GM10266 (cell line): ENCODE data around the gene FAM3B.

Experiments
- DNase-seq: peaks from one replicate; pipeline ENCODE4 v3.0.0; 2012; ENCODE audit errors: extremely low spot score
- TF ChIP-seq, protein P1 (sequence below): IDR thresholded peaks from 2 replicates; pipeline ENCODE4 v1.5.1; 2012; ENCODE audit warnings: mild to moderate bottlenecking, low read depth; ENCODE audit not compliant: control insufficient read depth, insufficient read depth; ENCODE audit errors: missing control alignments

The FAM3B gene, protein sequence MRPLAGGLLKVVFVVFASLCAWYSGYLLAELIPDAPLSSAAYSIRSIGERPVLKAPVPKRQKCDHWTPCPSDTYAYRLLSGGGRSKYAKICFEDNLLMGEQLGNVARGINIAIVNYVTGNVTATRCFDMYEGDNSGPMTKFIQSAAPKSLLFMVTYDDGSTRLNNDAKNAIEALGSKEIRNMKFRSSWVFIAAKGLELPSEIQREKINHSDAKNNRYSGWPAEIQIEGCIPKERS

DNA sequence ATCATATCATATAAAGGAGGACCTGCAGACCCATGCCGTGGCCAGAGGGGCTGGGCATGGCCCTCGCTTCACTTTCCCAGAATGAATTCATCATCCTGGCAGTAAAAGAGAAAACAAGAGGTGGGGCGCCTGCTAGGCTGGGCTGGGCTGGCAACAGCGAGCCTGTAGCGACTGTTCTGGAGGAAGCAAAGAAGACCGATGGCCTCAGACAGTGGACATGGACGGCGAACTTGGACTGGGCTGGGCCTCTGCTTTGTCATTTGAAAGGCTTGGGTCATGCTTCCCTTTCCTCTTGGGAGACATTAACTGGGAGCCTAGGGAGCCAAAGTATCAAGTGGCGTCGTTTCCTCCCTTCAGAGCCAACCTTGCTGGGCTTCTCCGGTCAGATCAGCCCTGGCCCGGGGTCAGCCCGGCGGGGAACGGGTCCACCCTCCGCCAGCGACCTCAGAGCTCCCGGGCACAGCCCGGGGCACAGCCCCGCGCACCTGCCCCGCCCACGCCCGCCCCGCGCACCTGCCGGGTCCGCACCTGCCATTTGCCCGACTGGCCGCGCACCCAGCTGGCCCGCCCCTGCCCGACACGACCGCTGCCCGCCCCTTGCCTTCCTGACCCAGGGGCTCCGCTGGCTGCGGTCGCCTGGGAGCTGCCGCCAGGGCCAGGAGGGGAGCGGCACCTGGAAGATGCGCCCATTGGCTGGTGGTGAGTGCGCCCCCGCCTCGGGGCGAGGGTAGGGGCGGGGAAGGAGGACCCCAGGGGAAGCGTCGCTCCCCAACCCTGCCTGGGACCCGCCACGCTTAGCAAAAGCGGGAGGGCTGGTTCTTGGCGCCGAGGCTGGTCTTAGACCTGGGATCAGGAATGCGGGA, at the start of gene FAM3B:
FAM3B (plus strand) TSS at position 602 of the 863 bp plus-strand sequence; CDS start at position 681, 79 bp downstream.
- TF ChIP-seq, protein P1, sequence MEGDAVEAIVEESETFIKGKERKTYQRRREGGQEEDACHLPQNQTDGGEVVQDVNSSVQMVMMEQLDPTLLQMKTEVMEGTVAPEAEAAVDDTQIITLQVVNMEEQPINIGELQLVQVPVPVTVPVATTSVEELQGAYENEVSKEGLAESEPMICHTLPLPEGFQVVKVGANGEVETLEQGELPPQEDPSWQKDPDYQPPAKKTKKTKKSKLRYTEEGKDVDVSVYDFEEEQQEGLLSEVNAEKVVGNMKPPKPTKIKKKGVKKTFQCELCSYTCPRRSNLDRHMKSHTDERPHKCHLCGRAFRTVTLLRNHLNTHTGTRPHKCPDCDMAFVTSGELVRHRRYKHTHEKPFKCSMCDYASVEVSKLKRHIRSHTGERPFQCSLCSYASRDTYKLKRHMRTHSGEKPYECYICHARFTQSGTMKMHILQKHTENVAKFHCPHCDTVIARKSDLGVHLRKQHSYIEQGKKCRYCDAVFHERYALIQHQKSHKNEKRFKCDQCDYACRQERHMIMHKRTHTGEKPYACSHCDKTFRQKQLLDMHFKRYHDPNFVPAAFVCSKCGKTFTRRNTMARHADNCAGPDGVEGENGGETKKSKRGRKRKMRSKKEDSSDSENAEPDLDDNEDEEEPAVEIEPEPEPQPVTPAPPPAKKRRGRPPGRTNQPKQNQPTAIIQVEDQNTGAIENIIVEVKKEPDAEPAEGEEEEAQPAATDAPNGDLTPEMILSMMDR = no peak
- no peak for DNase-seq

DNA sequence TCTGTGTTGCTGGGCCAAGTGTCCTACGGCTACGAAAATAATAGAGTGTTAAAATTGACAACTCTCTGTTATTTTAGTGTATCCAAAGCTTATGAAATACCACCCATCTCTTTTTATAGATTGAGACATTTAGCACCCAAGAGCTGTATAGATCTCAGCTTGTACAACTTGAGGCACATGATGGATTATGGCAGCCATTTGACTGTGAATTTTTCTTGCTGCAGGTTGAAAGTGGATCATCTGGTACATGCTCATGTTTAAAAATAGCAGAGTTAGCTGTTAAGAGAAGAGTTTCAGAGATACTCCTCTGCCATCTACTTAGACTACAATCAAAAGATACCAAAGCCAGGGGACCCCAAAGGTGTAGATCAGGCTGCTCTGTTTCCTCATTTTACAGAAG, 49.3 kb upstream of the FAM3B start:
- DNase-seq = no peak
- TF ChIP-seq, protein P1 = no peak

DNA sequence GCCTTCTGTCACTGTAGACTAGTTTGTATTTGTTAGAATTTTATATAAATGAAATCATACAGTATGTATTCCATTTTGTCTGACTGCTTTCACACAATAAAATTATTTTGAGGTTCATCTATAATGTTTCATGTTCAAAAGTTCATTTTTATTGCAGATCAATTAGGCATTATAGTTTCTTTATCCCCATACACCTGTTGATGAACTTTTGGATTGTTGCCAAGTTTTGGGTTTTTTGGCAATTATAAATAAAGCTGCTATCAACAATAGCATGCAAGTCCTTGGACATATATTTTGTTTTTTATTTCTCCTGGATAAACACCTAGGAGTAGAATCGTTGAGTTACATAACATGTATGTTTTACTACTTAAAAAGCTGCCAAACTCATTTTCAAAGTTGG, 47.1 kb upstream of the FAM3B start:
- TF ChIP-seq, protein P1 = no peak
- no peak for DNase-seq

DNA sequence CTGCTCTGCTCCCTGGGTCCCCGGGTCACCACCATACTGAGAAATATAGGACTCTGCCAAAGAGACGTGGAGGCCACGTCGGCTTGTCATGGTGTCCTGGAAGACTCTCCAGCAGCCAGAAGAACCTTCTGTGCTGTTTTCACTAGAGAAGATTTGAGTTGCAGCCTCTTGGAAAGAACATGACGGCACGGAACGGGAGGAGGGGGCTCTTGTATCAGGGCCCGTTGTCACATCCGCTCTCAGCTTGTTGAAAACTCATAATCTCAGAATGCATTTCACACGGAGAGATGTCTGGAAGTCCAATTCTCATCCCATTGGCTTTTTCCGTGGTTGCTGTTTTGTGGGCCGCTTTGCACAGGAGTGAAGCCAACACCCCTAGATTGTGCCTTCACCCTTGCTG, 39.4 kb upstream of the FAM3B start:
- TF ChIP-seq, protein P1 = no peak
- no peak for DNase-seq

DNA sequence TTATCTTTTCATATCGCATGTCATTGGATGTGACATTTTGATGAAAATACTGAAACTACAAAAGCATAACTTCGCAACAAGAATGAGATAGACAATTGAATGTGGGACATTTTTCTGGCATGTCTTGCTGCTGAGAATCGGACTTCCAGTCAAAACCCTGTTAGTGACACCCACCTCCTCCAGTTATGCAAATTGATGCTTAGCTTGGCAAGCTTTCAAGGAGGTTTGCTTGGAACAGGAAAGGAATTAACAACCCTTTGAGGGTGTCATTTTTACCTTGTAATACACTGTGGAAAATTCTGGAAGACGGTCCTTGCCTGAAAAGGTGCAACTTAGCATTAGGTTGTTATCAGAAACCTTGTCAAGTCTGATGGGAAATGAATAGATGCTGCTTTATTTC, 38.8 kb upstream of the FAM3B start:
- TF ChIP-seq, protein P1 = no peak
- no peak for DNase-seq

DNA sequence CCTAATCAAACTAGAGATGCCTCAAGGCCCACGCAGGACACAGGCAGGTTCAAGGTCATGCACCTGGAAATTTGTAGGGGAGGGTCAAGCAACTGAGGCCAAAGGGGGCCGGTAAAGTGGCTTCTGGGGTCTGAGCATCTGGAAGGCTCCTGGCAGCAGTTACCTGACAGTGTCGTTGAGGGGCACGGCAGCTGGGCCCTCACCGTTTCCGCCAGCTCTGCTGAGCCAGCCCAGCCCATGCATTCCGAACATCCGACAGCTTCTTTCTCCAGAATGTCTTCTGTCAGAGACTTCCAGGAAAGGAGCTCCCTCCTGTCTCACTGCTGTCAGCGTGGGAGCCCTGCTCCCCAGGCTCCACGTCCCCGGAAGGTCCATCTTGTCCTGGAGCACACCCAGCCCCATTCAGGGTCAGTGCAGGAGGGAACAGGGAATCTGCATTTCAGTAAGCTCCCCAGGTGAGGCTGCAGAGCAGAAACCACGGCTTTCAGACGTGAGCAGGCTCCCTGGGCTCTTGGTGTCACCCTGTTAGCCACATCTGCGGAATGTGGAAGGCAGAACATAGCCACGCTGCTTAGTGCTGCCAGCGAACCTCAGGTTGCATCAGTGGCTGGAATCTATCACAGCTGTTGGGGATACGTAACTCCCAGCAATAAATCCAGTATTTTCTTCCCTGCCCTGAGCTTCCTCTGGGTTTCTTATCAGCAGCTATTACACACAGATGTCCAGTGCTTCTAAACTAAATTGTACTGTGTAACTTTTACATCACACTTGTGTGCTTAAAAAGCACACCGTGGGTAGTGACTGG, 36.3 kb upstream of the FAM3B start:
- TF ChIP-seq, protein P1 = no peak
- DNase-seq = no peak

DNA sequence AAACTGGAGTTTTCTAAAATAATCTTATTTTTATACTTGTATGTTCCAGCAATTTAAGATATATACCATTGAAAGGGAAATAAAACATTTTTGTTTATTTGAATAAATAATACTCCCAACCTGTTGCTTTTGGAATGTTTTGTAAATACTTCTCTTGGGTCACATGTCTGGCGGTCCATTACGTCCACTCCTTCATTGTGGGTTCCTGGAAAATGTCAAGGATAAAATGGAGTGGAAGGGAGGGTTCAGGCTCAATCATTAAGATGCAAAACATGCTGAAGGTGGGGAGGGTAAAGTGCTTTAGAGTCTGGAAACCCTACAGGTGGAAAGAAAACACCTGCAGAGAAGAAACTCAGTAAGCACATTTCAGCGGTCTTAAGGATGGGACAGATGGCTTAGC, 34.2 kb upstream of the FAM3B start:
- TF ChIP-seq, protein P1 = no peak
- DNase-seq = no peak
